SK-N-SH treated with all-trans-retinoic acid at 6 μM for 48 hours (cell line): ENCODE data around the gene C3orf62.

Experiments used
- GLIS3 ChIP-seq: fragments of 250-450 bp; sonication (Bioruptor Pico); IDR thresholded peaks from 2 replicates; pipeline ENCODE4 v1.5.0; 2020; ENCODE audit warnings: mild to moderate bottlenecking, moderate library complexity
- ISL1 ChIP-seq: fragments of 250-450 bp; sonication (Bioruptor Pico); IDR thresholded peaks from 2 replicates; pipeline ENCODE4 v2.1.2; 2022; ENCODE audit warnings: mild to moderate bottlenecking, moderate library complexity
- PATZ1 ChIP-seq: fragments of 250-450 bp; sonication (Bioruptor Pico); IDR thresholded peaks from 2 replicates; pipeline ENCODE4 v1.8.0; 2020; ENCODE audit warnings: mild to moderate bottlenecking, moderate library complexity, borderline replicate concordance
- ZFP3 ChIP-seq: fragments of 250-450 bp; sonication (Bioruptor Pico); IDR thresholded peaks from 2 replicates; pipeline ENCODE4 v1.5.0; 2020; ENCODE audit warnings: mild to moderate bottlenecking, moderate library complexity
- ZFP30 ChIP-seq: fragments of 450-650 bp; formaldehyde crosslinking; IDR thresholded peaks from 2 replicates; pipeline ENCODE4 v1.5.0; 2022; ENCODE audit warnings: mild to moderate bottlenecking, moderate library complexity
- ZNF8 ChIP-seq: fragments of 450-650 bp; formaldehyde crosslinking; IDR thresholded peaks from 2 replicates; pipeline ENCODE4 v1.5.0; 2020; ENCODE audit warnings: mild to moderate bottlenecking, moderate library complexity
- TF ChIP-seq, protein P1 (sequence below): fragments of 250-450 bp; sonication (Bioruptor Pico); IDR thresholded peaks from 2 replicates; pipeline ENCODE4 v1.5.1; 2020; ENCODE audit warnings: low read depth, mild to moderate bottlenecking, moderate library complexity

GRCh38 chr3:49277383-49277775, 347 bp upstream of the C3orf62 start:
- no peak for TF ChIP-seq ZNF8 (CRISPR knock-in tag)
- no peak for TF ChIP-seq ZFP30
- TF ChIP-seq, protein P1, sequence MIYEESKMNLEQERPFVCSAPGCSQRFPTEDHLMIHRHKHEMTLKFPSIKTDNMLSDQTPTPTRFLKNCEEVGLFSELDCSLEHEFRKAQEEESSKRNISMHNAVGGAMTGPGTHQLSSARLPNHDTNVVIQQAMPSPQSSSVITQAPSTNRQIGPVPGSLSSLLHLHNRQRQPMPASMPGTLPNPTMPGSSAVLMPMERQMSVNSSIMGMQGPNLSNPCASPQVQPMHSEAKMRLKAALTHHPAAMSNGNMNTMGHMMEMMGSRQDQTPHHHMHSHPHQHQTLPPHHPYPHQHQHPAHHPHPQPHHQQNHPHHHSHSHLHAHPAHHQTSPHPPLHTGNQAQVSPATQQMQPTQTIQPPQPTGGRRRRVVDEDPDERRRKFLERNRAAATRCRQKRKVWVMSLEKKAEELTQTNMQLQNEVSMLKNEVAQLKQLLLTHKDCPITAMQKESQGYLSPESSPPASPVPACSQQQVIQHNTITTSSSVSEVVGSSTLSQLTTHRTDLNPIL (CRISPR knock-in tag) = no peak
- no peak for TF ChIP-seq ZFP3
- no peak for TF ChIP-seq GLIS3 (CRISPR knock-in tag)
- no peak for TF ChIP-seq ISL1
- TF ChIP-seq PATZ1 (CRISPR knock-in tag) = no peak
